A549 (cell line): ENCODE data around the gene ITGAX. TPM values are rescaled to one million over a fixed set of nuclear protein-coding genes. Genes with fewer than 3 reads are reported as not detected.

ENCODE experiments used
- ATAC-seq, 2 experiments: fragments of 200-7000 bp in 1 of 2; fragments of >200 bp in 1 of 2; cut with Nextera tagmentation in 1 of 2; cut with Tn5 transposase in 1 of 2; 3 replicates each; pipeline versions ENCODE4 v1.8.0 to v1.9.1; 2018 to 2020; ENCODE audit warnings: mild to moderate bottlenecking in 1 of 2, moderate library complexity in 1 of 2
- CTCF ChIA-PET: fragments of 300-600 bp; sonication (Branson Sonifier 250); formaldehyde crosslinking; extraction: SDS; loops from one replicate; lab custom pipeline; 2021; ENCODE audit warnings: antibody characterized with exemption, inconsistent platforms; lab: Yijun Ruan, JAX
- POLR2A ChIA-PET: fragments of 350-600 bp; formaldehyde crosslinking; extraction: SDS; loops from one replicate; lab custom pipeline; 2021; ENCODE audit warnings: antibody characterized with exemption, inconsistent platforms; lab: Yijun Ruan, JAX
- DNase-seq, 2 experiments: peaks; one replicate each; pipeline versions ENCODE4 v3.0.0 to v3.0.0-alpha.2; 2011 to 2016; ENCODE audit warnings: low read depth in 1 of 2, low spot score in 1 of 2
- FAIRE-seq: peaks from 2 replicates; lab custom pipeline; 2011; peaks lifted over from hg19 to GRCh38; lab: Jason Lieb, UNC
- H3K27ac ChIP-seq, 2 experiments: fragments of >200 bp; sonication (Bioruptor Twin); formaldehyde crosslinking; 3 replicates each; pipeline ENCODE4 v1.5.1; 2016 to 2017
- H3K4me1 ChIP-seq: fragments of >200 bp; sonication (Bioruptor Twin); formaldehyde crosslinking; 3 replicates; pipeline ENCODE4 v1.6.1; 2016
- H3K4me2 ChIP-seq: fragments of >200 bp; sonication (Bioruptor Twin); formaldehyde crosslinking; 3 replicates; pipeline ENCODE4 v1.6.1; 2016
- H3K4me3 ChIP-seq: fragments of >200 bp; sonication (Bioruptor Twin); formaldehyde crosslinking; 3 replicates; pipeline ENCODE4 v1.5.1; 2016
- H3K9me3 ChIP-seq: fragments of >200 bp; sonication (Bioruptor Twin); formaldehyde crosslinking; 3 replicates; pipeline ENCODE4 v1.6.1; 2016
- CBX2 ChIP-seq: fragments of 200-600 bp; sonication (generic); IDR thresholded peaks from 2 replicates; pipeline ENCODE4 v1.6.1; 2016; ENCODE audit warnings: low read depth, mild to moderate bottlenecking, borderline replicate concordance
- CEBPB ChIP-seq, 2 experiments: fragments of >200 bp in 1 of 2; sonication (Bioruptor Twin) in 1 of 2; formaldehyde crosslinking in 1 of 2; IDR thresholded peaks; 2 replicates each; pipeline ENCODE4 v1.6.1; 2012 to 2016
- CHD2 ChIP-seq: fragments of 150-350 bp; IDR thresholded peaks from 2 replicates; pipeline ENCODE4 v1.6.1; 2014; ENCODE audit warnings: low read length; ENCODE audit not compliant: partially characterized antibody
- CHD4 ChIP-seq: fragments of 200-600 bp; sonication (generic); IDR thresholded peaks from 2 replicates; pipeline ENCODE4 v1.6.1; 2016; ENCODE audit warnings: antibody characterized with exemption, mild to moderate bottlenecking, borderline replicate concordance
- EP300 ChIP-seq, 2 experiments: fragments of >200 bp; sonication (Bioruptor Twin); formaldehyde crosslinking; IDR thresholded peaks; 2 replicates in 1 of 2; 3 replicates in 1 of 2; pipeline ENCODE4 v1.6.1; 2016 to 2017
- ESRRA ChIP-seq: fragments of 150-350 bp; IDR thresholded peaks from 2 replicates; pipeline ENCODE4 v1.6.1; 2014; ENCODE audit warnings: mild to moderate bottlenecking, low read length, borderline replicate concordance
- FOSB ChIP-seq: fragments of 250-450 bp; sonication (Bioruptor Pico); IDR thresholded peaks from 2 replicates; pipeline ENCODE4 v1.5.0; 2020; ENCODE audit warnings: mild to moderate bottlenecking, moderate library complexity
- FOSL2 ChIP-seq, 2 experiments: fragments of 450-650 bp in 1 of 2; fragments of >200 bp in 1 of 2; sonication (Bioruptor Twin) in 1 of 2; formaldehyde crosslinking; IDR thresholded peaks; 2 replicates each; pipeline versions ENCODE4 v1.5.0 to v1.6.1; 2016 to 2020; ENCODE audit warnings: mild to moderate bottlenecking in 1 of 2, moderate library complexity in 1 of 2
- HDAC2 ChIP-seq: fragments of 200-600 bp; sonication (generic); IDR thresholded peaks from 2 replicates; pipeline ENCODE4 v1.6.1; 2016
- HEYL ChIP-seq: fragments of 250-450 bp; sonication (Bioruptor Pico); IDR thresholded peaks from 2 replicates; pipeline ENCODE4 v1.8.0; 2021; ENCODE audit warnings: mild to moderate bottlenecking, moderate library complexity
- HMGXB4 ChIP-seq: fragments of 250-450 bp; sonication (Bioruptor Pico); IDR thresholded peaks from 2 replicates; pipeline ENCODE4 v1.5.0; 2021; ENCODE audit warnings: mild to moderate bottlenecking, moderate library complexity, borderline replicate concordance
- JUN ChIP-seq, 2 experiments: fragments of >200 bp; sonication (Bioruptor Twin); formaldehyde crosslinking; IDR thresholded peaks; 2 replicates in 1 of 2; 3 replicates in 1 of 2; pipeline ENCODE4 v1.6.1; 2016 to 2017
- JUNB ChIP-seq: fragments of >200 bp; sonication (Bioruptor Twin); formaldehyde crosslinking; IDR thresholded peaks from 2 replicates; pipeline ENCODE4 v1.6.1; 2016
- MAX ChIP-seq: IDR thresholded peaks from 2 replicates; pipeline ENCODE4 v1.6.1; 2012
- NPAS2 ChIP-seq: fragments of 250-450 bp; sonication (Bioruptor Pico); IDR thresholded peaks from 2 replicates; pipeline ENCODE4 v1.8.0; 2022; ENCODE audit warnings: mild to moderate bottlenecking, moderate library complexity, borderline replicate concordance
- NR3C1 ChIP-seq: fragments of >200 bp; sonication (Bioruptor Twin); formaldehyde crosslinking; IDR thresholded peaks from 3 replicates; pipeline ENCODE4 v1.6.1; 2017
- PBX3 ChIP-seq: IDR thresholded peaks from 2 replicates; pipeline ENCODE4 v1.6.1; 2012
- PHF8 ChIP-seq: fragments of 200-600 bp; sonication (generic); IDR thresholded peaks from 2 replicates; pipeline ENCODE4 v1.6.1; 2016; ENCODE audit warnings: low read depth, mild to moderate bottlenecking, antibody characterized with exemption, moderate library complexity, borderline replicate concordance
- POLR2A ChIP-seq: IDR thresholded peaks from 2 replicates; pipeline ENCODE4 v1.6.1; 2012; ENCODE audit warnings: mild to moderate bottlenecking, low read length
- RFX5 ChIP-seq: fragments of 450-650 bp; IDR thresholded peaks from 2 replicates; pipeline ENCODE4 v1.7.1; 2014; ENCODE audit warnings: antibody characterized with exemption, mild to moderate bottlenecking, moderate library complexity
- SMC3 ChIP-seq: fragments of >200 bp; sonication (Bioruptor Twin); formaldehyde crosslinking; IDR thresholded peaks from 3 replicates; pipeline ENCODE4 v1.6.1; 2018; ENCODE audit warnings: inconsistent platforms
- TFCP2L1 ChIP-seq: fragments of 250-450 bp; sonication (Bioruptor Pico); IDR thresholded peaks from 2 replicates; pipeline ENCODE4 v1.5.0; 2021; ENCODE audit warnings: mild to moderate bottlenecking
- TP53 ChIP-seq: fragments of 250-450 bp; sonication (Bioruptor Pico); IDR thresholded peaks from 2 replicates; pipeline ENCODE4 v1.5.0; 2021; ENCODE audit warnings: mild to moderate bottlenecking, moderate library complexity
- ZFP36 ChIP-seq: fragments of 450-650 bp; IDR thresholded peaks from 2 replicates; pipeline ENCODE4 v1.6.1; 2014; ENCODE audit warnings: borderline replicate concordance; ENCODE audit not compliant: partially characterized antibody
- ZNF302 ChIP-seq: fragments of 250-450 bp; sonication (Bioruptor Pico); IDR thresholded peaks from 2 replicates; pipeline ENCODE4 v1.9.0; 2021; ENCODE audit warnings: inconsistent platforms, mild to moderate bottlenecking, moderate library complexity
- WGBS: methylation state at CpG from one replicate; pipeline ENCODE4 v1.1.6; 2017; ENCODE audit errors: missing lambda C conversion rate; 5-methylcytosine and 5-hydroxymethylcytosine counted together
- polyA plus RNA-seq, 4 experiments: library from polyadenylated mRNA; depleted of rRNA in 3 of 4; stranded (reverse); fragments of >200 nt; fragmentation: RNase III in 1 of 4; extraction: RNeasy Plus Mini Kit Qiagen cat#74134 plus additional on column Dnase treatment in 1 of 4; gene quantifications; 2 replicates in 3 of 4; 3 replicates in 1 of 4; pipeline ENCODE4 v1.2.3, GENCODE V29; 2011 to 2017
- TF ChIP-seq, protein P1 (sequence below): fragments of >200 bp; sonication (Bioruptor Twin); formaldehyde crosslinking; IDR thresholded peaks from 3 replicates; pipeline ENCODE4 v1.6.1; 2016
- TF ChIP-seq, protein P2 (sequence below): fragments of 450-650 bp; IDR thresholded peaks from 2 replicates; pipeline ENCODE4 v1.6.1; 2014; ENCODE audit warnings: antibody characterized with exemption
- TF ChIP-seq, protein P3 (sequence below): IDR thresholded peaks from 2 replicates; pipeline ENCODE4 v1.6.1; 2012; ENCODE audit warnings: low read depth, borderline replicate concordance

Gene ITGAX
- polyA plus RNA-seq, 2 of the 4 experiments (the other 2 are of a cell fraction) = 0.49 to 0.87 TPM

DNA sequence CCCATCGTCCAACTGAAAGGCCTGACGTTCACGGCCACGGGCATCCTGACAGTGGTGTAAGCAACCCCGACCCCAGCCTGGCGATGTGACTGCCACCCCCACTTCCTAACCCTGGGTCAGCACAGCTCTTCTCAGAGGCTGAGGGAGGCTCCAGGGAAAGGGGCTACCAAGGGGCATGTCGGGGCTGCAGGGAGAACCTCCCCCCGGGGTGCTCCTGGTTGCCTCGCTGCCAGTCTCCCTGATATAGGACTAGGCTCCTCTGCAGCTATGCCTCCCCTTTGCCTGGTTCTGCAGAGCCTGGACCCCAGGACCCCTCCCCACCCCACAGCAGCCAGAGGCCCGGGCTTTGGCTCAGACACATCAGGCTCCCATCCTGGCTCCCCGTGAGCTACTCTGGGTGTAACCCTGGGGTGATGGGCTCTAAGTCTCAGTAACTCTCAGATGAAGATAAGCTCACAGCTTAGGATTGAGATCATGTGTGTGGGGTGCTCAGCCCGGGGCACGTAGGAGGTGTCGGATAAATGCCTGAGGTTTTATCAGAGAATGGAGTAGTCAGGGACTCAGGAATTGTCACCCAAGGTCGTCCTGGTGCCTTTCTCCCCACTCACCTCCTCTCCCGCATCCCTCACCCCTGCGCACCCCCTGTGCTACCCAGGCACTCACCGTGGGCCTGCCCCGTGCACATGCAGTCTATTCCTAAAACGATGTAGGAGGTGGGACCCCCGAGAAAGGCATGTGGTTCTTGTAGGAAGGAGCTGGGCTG, 48.8 kb downstream of the ITGAX start:
- DNase-seq (no peak), ATAC-seq (peak; percentile 37 to 47), FAIRE-seq (no peak)
- ChIA-PET CTCF (interaction anchor here (1.1 to 1.6 kb wide), 4 partner anchors 9 to 48 kb away, joined by 3 to 4 read pairs (median 4); no protein-coding TSS in a partner anchor), POLR2A (no interaction called here)
- TF ChIP-seq, protein P1, sequence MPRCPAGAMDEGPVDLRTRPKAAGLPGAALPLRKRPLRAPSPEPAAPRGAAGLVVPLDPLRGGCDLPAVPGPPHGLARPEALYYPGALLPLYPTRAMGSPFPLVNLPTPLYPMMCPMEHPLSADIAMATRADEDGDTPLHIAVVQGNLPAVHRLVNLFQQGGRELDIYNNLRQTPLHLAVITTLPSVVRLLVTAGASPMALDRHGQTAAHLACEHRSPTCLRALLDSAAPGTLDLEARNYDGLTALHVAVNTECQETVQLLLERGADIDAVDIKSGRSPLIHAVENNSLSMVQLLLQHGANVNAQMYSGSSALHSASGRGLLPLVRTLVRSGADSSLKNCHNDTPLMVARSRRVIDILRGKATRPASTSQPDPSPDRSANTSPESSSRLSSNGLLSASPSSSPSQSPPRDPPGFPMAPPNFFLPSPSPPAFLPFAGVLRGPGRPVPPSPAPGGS = no peak
- TF ChIP-seq HDAC2 (no peak), ZFP36 (no peak), HMGXB4 (CRISPR knock-in tag) (no peak), NR3C1 (no peak), CHD2 (no peak), FOSL2 (IDR thresholded peaks at IDR 0.05) (no peak), FOSL2 (CRISPR knock-in tag; IDR thresholded peaks at IDR 0.05) (no peak), JUNB (no peak), CHD4 (no peak), EP300 (IDR thresholded peaks at IDR 0.05) (no peak), TP53 (CRISPR knock-in tag) (no peak), FOSB (CRISPR knock-in tag) (no peak)
- TF ChIP-seq, protein P2, sequence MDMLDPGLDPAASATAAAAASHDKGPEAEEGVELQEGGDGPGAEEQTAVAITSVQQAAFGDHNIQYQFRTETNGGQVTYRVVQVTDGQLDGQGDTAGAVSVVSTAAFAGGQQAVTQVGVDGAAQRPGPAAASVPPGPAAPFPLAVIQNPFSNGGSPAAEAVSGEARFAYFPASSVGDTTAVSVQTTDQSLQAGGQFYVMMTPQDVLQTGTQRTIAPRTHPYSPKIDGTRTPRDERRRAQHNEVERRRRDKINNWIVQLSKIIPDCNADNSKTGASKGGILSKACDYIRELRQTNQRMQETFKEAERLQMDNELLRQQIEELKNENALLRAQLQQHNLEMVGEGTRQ = no peak
- H3K4me1 ChIP-seq = peaks cover 16% of the 10 kb centered on the region
- peaks cover 10% of the 10 kb centered on the region for H3K9me3 ChIP-seq
- peak overlapping the region; percentile 70 for H3K4me3 ChIP-seq
- H3K4me2 ChIP-seq = peak overlapping the region; percentile 85
- H3K27ac ChIP-seq = peak overlapping the region; percentile 84 to 92
- WGBS = 31% methylated on average over 21 of the region's 21 CpGs

DNA sequence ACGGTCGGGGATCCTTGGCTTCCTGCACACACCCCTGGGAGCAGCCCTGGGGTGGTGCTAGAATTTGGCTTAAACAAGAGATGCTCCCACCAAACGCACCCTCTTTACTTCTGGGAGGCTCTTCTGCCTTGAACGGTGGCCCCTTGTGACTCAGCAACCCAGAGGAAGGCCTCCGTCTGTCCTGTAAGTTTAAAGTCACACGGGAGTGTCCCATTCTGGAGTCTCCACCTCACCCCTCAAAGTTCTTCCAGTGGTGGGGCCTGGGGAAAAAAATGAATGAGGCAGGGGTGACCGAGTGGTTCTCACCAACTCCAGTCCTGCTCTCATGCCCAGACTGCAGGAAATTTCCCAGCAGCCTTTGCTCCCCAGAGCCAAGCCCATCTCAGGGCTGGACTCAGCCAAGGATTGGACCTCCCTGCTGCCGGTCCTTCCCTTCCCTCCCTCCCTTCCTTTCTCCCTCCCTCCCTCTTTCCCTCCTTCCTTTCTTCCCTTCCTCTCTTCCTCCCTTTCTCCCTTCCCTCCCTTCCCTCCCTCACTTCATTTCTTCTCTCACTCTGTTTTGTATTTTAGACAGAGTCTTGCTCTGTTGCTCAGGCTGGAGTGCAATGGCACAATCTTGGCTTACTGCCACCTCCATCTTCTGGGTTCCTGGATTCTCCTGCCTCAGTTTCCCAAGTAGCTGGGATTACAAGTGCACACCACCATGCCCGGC, 49.5 kb downstream of the ITGAX start:
- peak overlapping the region; percentile 84 to 92 for H3K27ac ChIP-seq
- POLR2A ChIA-PET = no interaction called here
- FAIRE-seq = no peak
- ATAC-seq = peak; percentile 98 to 99
- peaks cover 20% of the 10 kb centered on the region for H3K4me1 ChIP-seq
- H3K4me2 ChIP-seq = peak overlapping the region; percentile 85
- TF ChIP-seq EP300 (IDR thresholded peaks at IDR 0.05) = no peak
- no peak for TF ChIP-seq ZNF302 (CRISPR knock-in tag)
- TF ChIP-seq HDAC2 = no peak
- TF ChIP-seq TFCP2L1 (CRISPR knock-in tag) = no peak
- TF ChIP-seq SMC3 = no peak
- peak; percentile 79 for TF ChIP-seq PBX3
- TF ChIP-seq PHF8 = no peak
- no peak for TF ChIP-seq RFX5
- no peak for TF ChIP-seq ESRRA
- 0 out of 2 replicates have a peak, but pooled peaks have one; percentile 42 for TF ChIP-seq CHD4
- TF ChIP-seq JUN (IDR thresholded peaks at IDR 0.05) = peak in 1 of 2 experiments; percentile 74; a peak in 2 of 5 replicates
- TF ChIP-seq, protein P1 = 0 out of 3 replicates have a peak, but pooled peaks have one; percentile 70
- TF ChIP-seq, protein P3, sequence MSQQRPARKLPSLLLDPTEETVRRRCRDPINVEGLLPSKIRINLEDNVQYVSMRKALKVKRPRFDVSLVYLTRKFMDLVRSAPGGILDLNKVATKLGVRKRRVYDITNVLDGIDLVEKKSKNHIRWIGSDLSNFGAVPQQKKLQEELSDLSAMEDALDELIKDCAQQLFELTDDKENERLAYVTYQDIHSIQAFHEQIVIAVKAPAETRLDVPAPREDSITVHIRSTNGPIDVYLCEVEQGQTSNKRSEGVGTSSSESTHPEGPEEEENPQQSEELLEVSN = 0 out of 2 replicates have a peak, but pooled peaks have one; percentile 29
- TF ChIP-seq CBX2 = no peak
- peak; percentile 91 for TF ChIP-seq POLR2A
- no peak for TF ChIP-seq TP53 (CRISPR knock-in tag)
- TF ChIP-seq NPAS2 (CRISPR knock-in tag) = no peak
- no peak for TF ChIP-seq FOSL2 (IDR thresholded peaks at IDR 0.05)
- no peak for TF ChIP-seq FOSL2 (CRISPR knock-in tag; IDR thresholded peaks at IDR 0.05)
- no peak for TF ChIP-seq CEBPB (IDR thresholded peaks at IDR 0.05)
- no peak for TF ChIP-seq HEYL (CRISPR knock-in tag)
- peak; percentile 53 for TF ChIP-seq MAX
- peak; percentile 81 to 97 for DNase-seq
- peaks cover 9% of the 10 kb centered on the region for H3K9me3 ChIP-seq
- WGBS = 6% methylated on average over 9 of the region's 9 CpGs
- peak overlapping the region; percentile 70 for H3K4me3 ChIP-seq
- CTCF ChIA-PET = interaction anchor here (1.6 kb wide), 1 partner anchor 10 kb away, joined by 4 read pairs; no protein-coding TSS in a partner anchor
